GM12892 (cell line): ENCODE measurements around the gene AURKAIP1.

ENCODE experiments used
- POLR2A ChIP-seq: IDR thresholded peaks from 2 replicates; pipeline ENCODE4 v1.6.1; 2011; ENCODE audit warnings: low read depth, low read length, control low read depth
- POLR2AphosphoS5 ChIP-seq: IDR thresholded peaks from 2 replicates; pipeline ENCODE4 v1.6.1; 2011; ENCODE audit warnings: low read depth, low read length, control low read depth

GRCh38 chr1:1424707-1425106 lies 49.7 kb upstream of the AURKAIP1 start:
- TF ChIP-seq POLR2A = no peak
- TF ChIP-seq POLR2AphosphoS5 = no peak
